OCI-LY7 (cell line): ENCODE measurements around the gene DENND5B. TPM values are rescaled to one million over a fixed set of nuclear protein-coding genes. Genes with fewer than 3 reads are reported as not detected.
"Not testable (repeated sequence)": the region's sequence is repeated elsewhere in the genome, so short reads cannot be mapped to it uniquely, and the experiment has no call there.

Experiments used
- BruUV-seq: library from RNA; stranded (reverse); fragments of 400-500 nt; replicated peaks from 2 replicates; lab custom pipeline; 2021; lab: Mats Ljungman, UMichigan
- CTCF ChIA-PET: fragments of 300-600 bp; sonication (Branson Sonifier 250); formaldehyde crosslinking; loops from one replicate; lab custom pipeline; 2022; ENCODE audit warnings: antibody characterized with exemption; ENCODE audit not compliant: unreplicated experiment; lab: Charles Lee
- POLR2A ChIA-PET: fragments of 300-600 bp; sonication (Branson Sonifier 250); formaldehyde crosslinking; loops from one replicate; lab custom pipeline; 2022; ENCODE audit warnings: antibody characterized with exemption; lab: Charles Lee
- DNase-seq: peaks from one replicate; pipeline ENCODE4 v3.0.0-alpha.2; 2015; ENCODE audit warnings: low spot score
- H2AFZ ChIP-seq: fragments of 200-600 bp; sonication (generic), shearing (Covaris generic); 2 replicates; pipeline ENCODE4 v1.6.1; 2014; ENCODE audit warnings: mild to moderate bottlenecking, antibody characterized with exemption, low read length, moderate library complexity
- H3K27ac ChIP-seq: fragments of 200-600 bp; sonication (generic); 2 replicates; pipeline ENCODE4 v1.5.1; 2014; ENCODE audit warnings: mixed run types, low read depth, mild to moderate bottlenecking, moderate library complexity, low read length, inconsistent platforms; ENCODE audit not compliant: poor library complexity, severe bottlenecking
- H3K36me3 ChIP-seq: fragments of 200-600 bp; sonication (generic); 2 replicates; pipeline ENCODE4 v1.6.1; 2014; ENCODE audit warnings: mild to moderate bottlenecking, antibody characterized with exemption, low read length, moderate library complexity, mixed read lengths; ENCODE audit not compliant: insufficient read depth
- H3K4me1 ChIP-seq: fragments of 200-600 bp; sonication (generic); 2 replicates; pipeline ENCODE4 v1.5.1; 2014; ENCODE audit warnings: mild to moderate bottlenecking, low read length; ENCODE audit not compliant: insufficient read depth, poor library complexity, severe bottlenecking
- H3K4me2 ChIP-seq: fragments of 200-600 bp; sonication (generic); 2 replicates; pipeline ENCODE4 v1.6.1; 2014; ENCODE audit warnings: mild to moderate bottlenecking, low read length
- H3K4me3 ChIP-seq: fragments of 200-600 bp; sonication (generic); 2 replicates; pipeline ENCODE4 v1.5.1; 2014; ENCODE audit warnings: mild to moderate bottlenecking, low read depth, low read length; ENCODE audit not compliant: poor library complexity, severe bottlenecking
- H3K79me2 ChIP-seq: fragments of 200-600 bp; sonication (generic); 2 replicates; pipeline ENCODE4 v1.6.1; 2016; ENCODE audit warnings: low read depth, mild to moderate bottlenecking, low read length, moderate library complexity, mixed read lengths; ENCODE audit not compliant: insufficient read depth
- H3K9me2 ChIP-seq: fragments of 200-600 bp; sonication (generic); 2 replicates; pipeline ENCODE4 v1.6.1; 2016; ENCODE audit warnings: mild to moderate bottlenecking, low read length, mixed read lengths; ENCODE audit not compliant: insufficient read depth
- H3K9me3 ChIP-seq: fragments of 200-600 bp; sonication (generic); 2 replicates; pipeline ENCODE4 v1.6.1; 2014; ENCODE audit warnings: mild to moderate bottlenecking, mixed run types, low read length, mixed read lengths
- H4K20me1 ChIP-seq: fragments of 200-600 bp; sonication (generic); 2 replicates; pipeline ENCODE4 v1.6.1; 2014; ENCODE audit warnings: mild to moderate bottlenecking, antibody characterized with exemption, low read length, moderate library complexity, mixed read lengths; ENCODE audit not compliant: insufficient read depth
- EZH2phosphoT487 ChIP-seq: fragments of 200-600 bp; sonication (generic); IDR thresholded peaks from 2 replicates; pipeline ENCODE4 v1.6.1; 2018; ENCODE audit warnings: low read depth, borderline replicate concordance, mild to moderate bottlenecking, mixed run types, antibody characterized with exemption, low read length, moderate library complexity, mixed read lengths
- intact Hi-C: fragments of 100-400 bp; cut with micrococcal nuclease; formaldehyde crosslinking; loops from one replicate; pipeline ENCODE4 v1.10.0; 2022; ENCODE audit not compliant: unreplicated experiment
- total RNA-seq, 2 experiments: library from RNA; depleted of rRNA in 1 of 2; stranded (reverse); fragments of >200 nt in 1 of 2; shearing (Covaris generic) in 1 of 2; gene quantifications; 2 replicates each; pipeline ENCODE4 v1.2.3, GENCODE V29; 2014 to 2022
- TF ChIP-seq, protein P1 (sequence below): fragments of 200-600 bp; sonication (generic); conservative IDR thresholded peaks from 2 replicates; pipeline ENCODE4 v1.5.1; 2014; ENCODE audit warnings: mild to moderate bottlenecking, antibody characterized with exemption, low read length, moderate library complexity, mixed read lengths

The DENND5B gene
- total RNA-seq, 2 experiments from 2014 or later: 23.1 to 38.9 TPM

DNA sequence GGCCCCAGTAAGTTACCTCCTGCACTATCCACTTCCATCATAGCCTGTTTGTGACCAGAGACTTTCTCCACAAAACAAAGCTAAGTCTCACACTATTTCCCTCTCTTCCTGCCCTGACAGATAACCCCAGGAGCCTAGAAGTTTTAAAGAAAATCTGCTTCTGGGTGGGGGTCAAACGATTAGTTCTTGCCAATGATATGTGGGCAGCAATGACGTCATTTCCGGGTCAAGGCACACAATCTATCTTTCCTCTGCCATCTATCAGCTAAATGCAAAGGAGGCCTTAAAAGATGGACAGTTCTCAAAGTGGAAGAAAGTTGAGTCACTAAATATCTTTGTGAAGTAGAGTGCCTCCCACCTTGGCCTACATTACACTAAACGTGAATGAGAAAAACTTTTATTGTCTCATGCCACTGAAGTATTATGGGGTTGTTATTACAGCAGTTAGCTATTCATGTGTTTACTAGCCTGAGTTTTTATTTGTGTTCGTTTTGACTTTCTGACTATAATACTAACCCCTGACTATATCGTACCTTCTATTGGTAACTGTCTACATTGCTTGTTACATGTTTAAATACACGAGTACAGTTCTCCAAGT, 86.2 kb downstream of the DENND5B start:
- Histone ChIP-seq H3K4me3 (no peak overlapping the region), H3K4me1 (peaks cover 13% of the 10 kb centered on the region), H3K9me2 (no peaks in the 10 kb centered on the region), H3K27ac (no peak overlapping the region), H4K20me1 (no peaks in the 10 kb centered on the region), H3K4me2 (no peak overlapping the region), H3K36me3 (no peaks in the 10 kb centered on the region; the same call in 1 of the 2 replicates), H2AFZ (no peak overlapping the region), H3K9me3 (peaks cover 19% of the 10 kb centered on the region; the same call in 1 of the 2 replicates), H3K79me2 (peaks cover 38% of the 10 kb centered on the region; the same call in 1 of the 2 replicates)
- BruUV-seq: no TSS peak
- intact Hi-C loops: no loop called here
- TF ChIP-seq, protein P1, sequence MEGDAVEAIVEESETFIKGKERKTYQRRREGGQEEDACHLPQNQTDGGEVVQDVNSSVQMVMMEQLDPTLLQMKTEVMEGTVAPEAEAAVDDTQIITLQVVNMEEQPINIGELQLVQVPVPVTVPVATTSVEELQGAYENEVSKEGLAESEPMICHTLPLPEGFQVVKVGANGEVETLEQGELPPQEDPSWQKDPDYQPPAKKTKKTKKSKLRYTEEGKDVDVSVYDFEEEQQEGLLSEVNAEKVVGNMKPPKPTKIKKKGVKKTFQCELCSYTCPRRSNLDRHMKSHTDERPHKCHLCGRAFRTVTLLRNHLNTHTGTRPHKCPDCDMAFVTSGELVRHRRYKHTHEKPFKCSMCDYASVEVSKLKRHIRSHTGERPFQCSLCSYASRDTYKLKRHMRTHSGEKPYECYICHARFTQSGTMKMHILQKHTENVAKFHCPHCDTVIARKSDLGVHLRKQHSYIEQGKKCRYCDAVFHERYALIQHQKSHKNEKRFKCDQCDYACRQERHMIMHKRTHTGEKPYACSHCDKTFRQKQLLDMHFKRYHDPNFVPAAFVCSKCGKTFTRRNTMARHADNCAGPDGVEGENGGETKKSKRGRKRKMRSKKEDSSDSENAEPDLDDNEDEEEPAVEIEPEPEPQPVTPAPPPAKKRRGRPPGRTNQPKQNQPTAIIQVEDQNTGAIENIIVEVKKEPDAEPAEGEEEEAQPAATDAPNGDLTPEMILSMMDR: no peak
- TF ChIP-seq EZH2phosphoT487: no peak
- no peak for DNase-seq
- ChIA-PET POLR2A (interaction anchor here (1.4 to 1.5 kb wide), 2 partner anchors 11 to 20 kb away, joined by 3 to 8 read pairs; no protein-coding TSS in a partner anchor), CTCF (no interaction called here)

DNA sequence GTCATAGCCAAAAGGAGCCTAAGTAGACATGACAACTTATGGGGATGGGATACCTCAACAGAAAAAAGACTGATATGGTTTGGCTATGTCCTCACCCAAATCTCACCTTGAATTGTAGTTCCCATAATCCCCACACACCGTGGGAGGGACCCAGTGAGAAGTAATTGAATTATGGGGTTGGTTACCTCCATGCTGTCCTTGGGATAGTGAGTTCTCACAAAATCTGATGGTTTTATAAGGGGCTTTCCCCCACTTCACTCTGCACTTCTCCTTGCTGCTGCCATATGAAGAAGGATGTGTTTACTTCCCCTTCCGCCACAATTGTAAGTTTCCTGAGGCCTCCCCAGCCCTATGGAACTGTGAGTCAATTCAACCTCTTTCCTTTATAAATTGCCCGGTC, 89.9 kb downstream of the DENND5B start:
- H3K9me2 ChIP-seq, H4K20me1 ChIP-seq, POLR2A ChIA-PET, CTCF ChIA-PET, H3K4me2 ChIP-seq, H3K27ac ChIP-seq, BruUV-seq, H3K4me3 ChIP-seq, DNase-seq, H2AFZ ChIP-seq, intact Hi-C loops: not testable (repeated sequence)
- peaks cover 14% of the 10 kb centered on the region for H3K4me1 ChIP-seq
- H3K36me3 ChIP-seq: peaks cover 12% of the 10 kb centered on the region
- peaks cover 19% of the 10 kb centered on the region; the same call in 1 of the 2 replicates for H3K79me2 ChIP-seq
- H3K9me3 ChIP-seq: peaks cover 22% of the 10 kb centered on the region; the same call in 1 of the 2 replicates

DNA sequence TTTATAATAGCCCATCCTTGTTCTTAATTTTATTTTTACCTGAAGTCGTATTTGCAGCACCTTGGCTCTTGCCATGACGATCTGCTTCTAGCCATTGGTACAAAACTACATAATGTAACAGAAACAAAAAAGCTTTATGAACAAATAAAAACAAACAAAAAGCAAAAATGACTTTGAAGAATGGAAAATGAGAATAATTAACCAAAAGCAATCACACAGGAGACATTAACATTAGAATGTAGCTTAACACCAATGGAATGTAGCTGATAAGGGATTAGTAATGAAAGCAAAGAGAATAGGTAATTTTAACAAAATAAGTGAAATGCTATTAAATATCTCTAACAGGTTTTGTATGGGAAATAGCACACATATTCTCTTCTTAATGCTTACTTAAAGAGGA, 91.4 kb downstream of the DENND5B start:
- Histone ChIP-seq H3K9me3 (peaks cover 16% of the 10 kb centered on the region; the same call in 1 of the 2 replicates), H3K4me1 (peaks cover 14% of the 10 kb centered on the region), H4K20me1 (no peaks in the 10 kb centered on the region), H3K36me3 (peaks cover 26% of the 10 kb centered on the region), H3K4me3 (no peak overlapping the region), H3K27ac (no peak overlapping the region), H2AFZ (no peak overlapping the region), H3K4me2 (no peak overlapping the region), H3K79me2 (peaks cover 15% of the 10 kb centered on the region; the same call in 1 of the 2 replicates), H3K9me2 (no peaks in the 10 kb centered on the region)
- DNase-seq: no peak
- CTCF ChIA-PET: no interaction called here
- POLR2A ChIA-PET: interaction anchor here (0.9 to 1.5 kb wide), 4 partner anchors 12 to 95 kb away, joined by 4 to 8 read pairs (median 5); no protein-coding TSS in a partner anchor
- intact Hi-C loops: no loop called here
- BruUV-seq: no TSS peak
- no peak for TF ChIP-seq EZH2phosphoT487
- TF ChIP-seq, protein P1: no peak
